ENCODE results near the gene STON1.
"Not testable (repeated sequence)": the region's sequence is repeated elsewhere in the genome, so short reads cannot be mapped to it uniquely, and the experiment has no call there.

The STON1 gene

DNA sequence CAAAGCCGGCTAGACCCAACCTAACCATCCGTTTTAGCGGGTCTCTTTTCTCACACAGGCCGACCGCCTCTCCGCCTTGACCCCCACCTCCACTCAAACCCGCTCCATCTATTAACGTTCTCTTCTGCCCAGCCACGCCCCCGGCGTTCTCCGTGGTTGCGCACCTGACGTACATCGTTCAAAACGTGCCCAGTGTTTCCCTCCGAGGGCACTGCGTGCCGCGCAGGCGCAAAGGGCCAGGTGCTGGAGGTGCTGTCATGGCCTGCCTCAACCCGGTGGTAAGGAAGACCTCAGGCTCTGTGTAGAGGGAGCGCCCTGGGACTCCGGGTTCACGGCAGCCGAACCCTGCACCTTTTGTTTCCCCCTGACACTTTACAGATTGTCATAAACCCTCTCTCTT lies 87.7 kb downstream of the STON1 start, which contains the start of gene GTF2A1L:
TSS of gene GTF2A1L (plus strand) at position 239 of the 400 bp plus-strand sequence. CDS start at position 258, 19 bp downstream.
- DNase-seq (ENCODE audit: low read depth) = no peak

DNA sequence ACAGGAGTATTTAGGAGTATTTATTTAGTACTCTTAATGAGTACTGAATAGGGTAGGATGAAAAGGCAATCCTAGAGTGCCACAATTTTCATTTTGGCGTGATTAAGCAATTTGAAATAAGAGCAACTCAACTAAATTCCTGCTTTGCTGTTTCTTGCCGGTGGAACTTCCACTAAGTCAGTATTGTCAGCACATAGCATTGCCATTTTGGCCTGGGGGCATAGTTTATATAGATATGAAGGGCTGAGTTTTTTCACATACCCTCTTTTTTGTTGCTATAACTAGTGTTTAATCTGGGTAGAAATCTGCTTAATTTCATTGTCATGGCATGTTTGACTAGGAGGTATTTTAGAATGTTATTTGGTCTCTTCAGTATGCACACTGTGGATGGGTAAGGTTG lies 89.6 kb downstream of the STON1 start:
- no peak for DNase-seq (ENCODE audit: low read depth)

DNA sequence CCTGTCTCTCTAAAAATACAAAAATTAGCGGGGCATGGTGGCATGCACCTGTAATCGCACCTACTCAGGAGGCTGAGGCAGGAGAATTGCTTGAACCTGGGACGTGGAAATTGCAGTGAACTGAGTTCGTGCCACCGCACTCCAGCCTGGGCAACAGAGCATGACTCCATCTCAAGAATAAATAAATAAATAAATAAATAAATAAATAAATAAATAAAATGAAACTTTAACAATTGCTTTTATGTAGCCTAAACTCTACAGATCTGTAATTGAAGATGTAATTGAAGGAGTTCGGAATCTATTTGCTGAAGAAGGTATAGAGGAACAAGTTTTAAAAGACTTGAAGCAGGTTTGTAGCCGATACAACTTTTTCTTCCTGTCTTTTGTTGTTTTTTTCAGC lies 90.7 kb downstream of the STON1 start:
- DNase-seq (ENCODE audit: low read depth) = no peak

DNA sequence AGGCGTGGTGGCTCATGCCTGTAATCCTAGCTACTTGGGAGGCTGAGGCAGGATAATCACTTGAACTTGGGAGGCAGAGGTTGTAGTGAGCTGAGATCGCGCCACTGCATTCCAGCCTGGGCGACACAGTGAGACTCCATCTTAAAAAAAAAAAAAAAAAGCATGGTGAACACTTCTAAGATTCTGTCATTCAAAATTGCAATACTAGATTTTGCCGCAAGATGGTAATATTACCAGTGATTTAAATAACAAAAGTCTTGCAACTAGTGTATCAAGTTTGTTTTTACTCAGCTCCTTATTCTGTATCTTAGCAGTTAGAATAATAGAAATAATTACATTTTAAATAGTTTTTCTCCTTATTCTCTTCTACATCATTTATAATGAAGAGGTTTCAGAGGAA lies 92.7 kb downstream of the STON1 start:
- not testable (repeated sequence) for DNase-seq (ENCODE audit: low read depth)

DNA sequence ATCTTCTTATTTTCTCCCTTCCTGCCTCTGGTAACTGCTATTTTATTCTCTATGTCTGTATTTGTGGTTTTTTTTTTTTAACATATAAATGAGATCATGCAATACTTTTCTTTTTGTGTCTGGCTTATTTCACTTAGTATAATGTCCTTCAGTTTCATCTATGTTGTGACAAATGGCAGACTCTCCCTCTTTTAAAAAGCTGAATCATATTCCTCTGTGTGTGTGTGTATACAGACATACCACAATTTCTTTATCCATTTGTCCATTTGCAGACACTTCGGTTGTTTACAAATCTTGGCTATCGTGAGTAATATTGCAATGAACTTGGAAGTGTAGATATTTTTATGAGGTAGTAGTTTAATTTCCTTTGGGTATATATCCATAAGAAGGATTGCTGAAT lies 94.7 kb downstream of the STON1 start:
- DNase-seq (ENCODE audit: low read depth) = no peak

DNA sequence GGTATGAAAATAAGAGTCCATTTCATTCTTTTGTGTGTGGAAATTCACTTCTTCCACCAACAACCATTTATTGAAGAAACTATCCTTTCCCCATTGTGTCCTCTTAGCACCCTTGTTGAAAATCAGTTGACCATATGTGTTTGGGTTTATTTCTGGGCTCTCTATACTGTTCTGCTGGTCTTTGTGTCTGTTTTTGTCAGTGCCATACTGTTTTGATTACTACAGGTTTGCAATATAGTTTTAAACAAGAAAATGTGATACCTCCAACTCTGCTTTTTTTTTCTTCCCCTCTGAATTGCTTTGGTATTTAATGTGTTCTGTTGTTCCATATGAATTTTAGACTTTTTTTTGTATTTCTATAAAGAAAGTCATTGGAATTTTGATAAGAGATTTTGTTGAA lies 96.1 kb downstream of the STON1 start:
- DNase-seq (ENCODE audit: low read depth) = no peak

DNA sequence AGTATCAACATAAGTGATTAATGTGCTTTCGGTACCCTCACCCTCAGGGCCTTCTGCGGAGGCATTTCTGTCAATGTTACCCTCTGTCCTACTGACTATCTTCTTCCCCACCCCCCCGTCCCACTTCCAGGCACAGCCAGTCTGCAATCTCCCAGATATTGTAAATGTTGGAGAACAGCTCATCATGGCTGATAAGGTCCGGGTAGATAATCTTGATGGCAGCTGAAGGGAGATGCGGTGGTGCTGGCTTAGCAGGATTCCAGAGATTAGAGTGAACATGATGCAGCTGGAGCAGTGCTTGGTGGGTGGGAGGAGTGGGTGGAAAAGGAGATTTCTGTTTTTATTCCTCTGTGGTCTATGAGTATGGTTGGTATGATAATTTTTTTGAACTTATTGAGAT lies 103.2 kb downstream of the STON1 start:
- DNase-seq (ENCODE audit: low read depth) = no peak

DNA sequence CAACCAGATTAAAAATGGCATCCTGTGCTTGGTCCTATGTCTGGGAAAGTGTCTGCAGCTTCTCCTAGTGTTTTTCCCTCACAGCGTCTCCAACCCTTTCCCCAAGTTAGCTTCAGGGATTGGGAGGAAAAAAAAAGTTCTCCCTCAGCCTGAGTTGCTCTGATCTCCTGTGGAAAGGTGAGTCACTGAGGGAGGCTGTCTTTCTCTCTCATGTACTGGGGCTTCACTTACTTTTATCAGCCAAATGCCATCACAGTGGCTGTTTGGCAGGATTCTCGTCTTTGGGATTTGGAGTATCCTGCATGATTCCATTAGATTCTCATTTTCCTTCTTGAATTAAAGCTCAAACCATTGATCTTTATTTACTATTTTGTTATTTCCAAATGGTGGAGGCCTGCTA lies 105.8 kb downstream of the STON1 start:
- DNase-seq (ENCODE audit: low read depth) = no peak

DNA sequence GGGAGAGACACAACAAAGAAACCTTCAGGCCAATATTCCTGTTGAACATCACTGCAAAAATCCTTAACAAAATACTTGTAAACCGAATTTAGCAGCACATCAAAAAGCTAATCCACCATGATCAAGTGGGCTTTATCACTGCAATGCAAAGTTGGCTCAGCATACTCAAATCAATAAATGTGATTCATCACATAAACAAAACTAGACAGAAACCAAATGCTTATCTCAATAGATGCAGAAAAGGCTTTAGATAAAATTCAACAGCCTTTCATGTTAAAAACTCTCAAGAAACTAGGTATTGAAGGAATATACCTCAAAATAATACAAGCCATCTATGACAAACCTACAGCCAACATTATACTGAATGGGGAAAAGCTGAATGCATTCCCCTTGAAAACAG lies 108.3 kb downstream of the STON1 start:
- DNase-seq (ENCODE audit: low read depth) = no peak

All from activated T-cell treated with anti-CD3 and anti-CD28 coated beads for 48 hours (primary cell).